NK-92 (cell line): Measurements from ENCODE around the gene TRIO.

Experiments used
- DNase-seq: peaks from one replicate; lab custom pipeline; 2025; ENCODE audit not compliant: unreplicated experiment; lab: John Stamatoyannopoulos, UW

TRIO gene

DNA sequence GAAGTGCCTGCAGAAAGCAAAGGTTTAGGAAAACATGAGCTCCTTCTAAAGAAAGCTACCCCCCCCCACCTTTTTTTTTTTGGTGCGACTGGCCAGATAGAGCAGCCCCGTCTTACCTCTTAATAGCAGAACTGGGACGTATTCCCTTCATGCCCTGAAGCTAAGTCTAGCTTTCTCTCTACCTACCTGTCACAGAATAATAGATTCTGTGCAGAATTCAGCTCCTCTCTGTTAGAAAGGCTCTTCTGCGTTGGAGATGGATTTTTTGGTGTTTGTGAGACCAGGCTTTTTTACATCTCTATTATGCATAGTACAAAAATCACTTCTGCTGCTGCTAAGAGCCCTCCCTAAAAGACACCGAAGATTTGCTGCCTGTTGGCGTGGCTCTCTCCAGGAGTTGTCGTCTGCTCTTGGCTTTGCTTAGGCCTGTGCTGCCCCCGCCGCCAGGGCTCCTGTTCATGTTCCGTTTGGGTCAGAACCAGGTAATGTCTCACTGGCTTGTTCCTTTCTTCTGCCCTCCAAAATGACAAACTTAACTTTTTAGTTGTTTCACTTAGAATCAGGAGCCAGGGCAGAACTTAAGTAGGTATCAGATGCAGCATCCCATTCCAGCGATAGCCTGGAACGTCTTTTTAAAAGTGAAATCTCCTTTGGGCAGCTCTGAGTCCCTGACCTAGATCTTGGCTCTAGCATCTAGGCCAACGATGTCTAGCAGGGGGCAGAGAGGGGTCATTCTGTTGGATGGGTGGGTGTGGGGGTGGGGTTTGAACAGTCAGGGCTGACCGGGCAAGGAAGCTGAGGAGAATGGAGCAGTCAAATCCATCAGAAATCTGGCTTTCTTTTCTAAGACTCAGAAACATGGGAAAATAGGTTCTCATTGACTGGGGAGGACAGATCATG is 2.5 kb downstream of the TRIO start:
- no peak for DNase-seq

DNA sequence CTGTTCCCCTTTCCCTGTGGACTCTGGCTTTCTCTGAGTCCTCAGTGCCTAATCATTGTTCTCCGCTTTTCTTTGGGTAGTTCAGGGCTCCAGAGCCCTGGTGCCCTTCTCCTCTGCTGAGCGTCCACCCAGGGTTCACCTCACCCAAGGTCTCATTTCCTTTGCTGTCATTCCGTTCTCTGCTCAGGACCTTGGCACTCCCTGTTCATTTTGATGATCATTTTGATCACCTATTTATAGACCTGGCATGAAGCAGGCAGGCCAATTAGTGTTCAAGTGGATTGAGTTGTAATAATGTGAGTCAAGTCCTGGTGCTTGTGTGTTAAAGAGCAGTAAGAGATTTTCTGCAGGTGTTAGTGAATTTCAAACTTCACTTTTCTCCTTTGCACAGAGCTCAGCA is 3.6 kb downstream of the TRIO start:
- no peak for DNase-seq

DNA sequence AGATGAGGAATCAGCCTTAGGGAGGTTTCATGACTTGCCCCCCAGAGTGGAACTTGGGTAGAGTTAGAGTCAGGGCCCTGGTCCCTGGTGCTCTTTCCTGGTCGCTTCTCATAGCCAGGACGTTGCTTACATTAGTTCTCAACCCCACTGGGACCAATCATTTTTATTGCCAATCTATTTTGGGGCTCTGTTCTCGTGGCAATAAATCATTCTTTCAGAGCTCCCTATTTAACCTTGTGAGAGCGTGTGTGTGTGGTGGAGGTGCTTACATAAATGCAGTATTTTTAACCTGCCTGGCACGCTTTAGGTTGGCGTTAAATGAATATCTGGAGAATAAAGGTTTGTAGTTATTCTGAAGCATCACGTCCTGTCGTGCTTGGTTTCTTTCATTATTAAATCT is 4.1 kb downstream of the TRIO start:
- no peak for DNase-seq

DNA sequence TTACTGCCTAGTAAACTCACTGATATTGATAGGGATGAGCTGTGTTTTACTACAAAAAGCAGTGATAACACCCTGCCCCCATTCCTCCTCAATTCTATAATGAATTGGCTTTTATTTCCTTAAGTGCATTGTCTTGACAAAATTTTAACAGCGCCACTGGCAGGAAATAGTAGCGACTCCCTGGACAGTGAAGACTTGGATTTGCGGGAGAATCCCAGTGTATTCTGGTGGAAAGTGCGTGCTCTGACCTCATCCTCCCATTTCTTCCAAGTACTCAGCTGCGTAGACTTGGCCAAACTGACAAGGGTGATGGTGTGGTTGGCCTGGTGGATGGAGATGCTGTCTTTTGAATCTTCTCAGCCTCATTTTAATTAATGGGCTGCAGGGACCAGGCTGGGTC is 5.3 kb downstream of the TRIO start:
- no peak for DNase-seq

DNA sequence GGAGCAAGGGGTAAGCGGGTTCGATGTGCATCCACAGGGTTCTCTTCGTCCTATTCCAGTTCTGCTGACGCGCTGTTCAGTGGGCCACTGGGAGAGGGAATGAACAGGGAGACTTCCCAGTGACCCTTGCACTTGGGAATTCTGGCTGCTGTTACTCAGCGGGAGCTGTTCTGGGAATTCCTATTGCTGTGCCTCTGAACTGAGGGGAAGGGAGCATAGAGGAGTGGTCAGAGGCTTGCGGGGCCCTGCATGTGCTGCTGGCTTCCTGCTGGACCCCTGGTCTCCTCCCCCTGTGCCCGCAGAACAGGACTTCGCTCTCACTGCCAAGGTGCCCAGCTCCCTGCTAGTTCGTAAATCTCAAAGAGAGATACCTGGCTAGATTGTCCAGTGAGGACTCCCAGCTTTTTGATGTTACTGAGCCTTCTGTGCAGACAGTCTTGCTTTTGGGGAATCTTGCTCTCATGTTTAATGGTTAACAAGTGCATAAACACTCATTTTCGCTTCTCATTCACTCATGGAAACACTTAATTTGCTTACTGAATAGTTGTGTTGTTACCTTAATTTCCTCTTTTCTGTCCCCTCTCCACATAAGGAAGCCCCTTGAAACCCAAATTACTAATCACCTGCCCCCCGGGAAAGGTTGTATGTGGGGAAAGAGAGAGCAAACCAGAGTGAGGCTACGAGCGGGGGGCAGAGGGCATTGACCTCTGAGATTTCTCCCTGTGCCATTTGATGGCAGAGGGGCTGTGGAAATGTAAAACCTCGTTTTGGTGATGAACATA is 5.9 kb downstream of the TRIO start:
- no peak for DNase-seq

DNA sequence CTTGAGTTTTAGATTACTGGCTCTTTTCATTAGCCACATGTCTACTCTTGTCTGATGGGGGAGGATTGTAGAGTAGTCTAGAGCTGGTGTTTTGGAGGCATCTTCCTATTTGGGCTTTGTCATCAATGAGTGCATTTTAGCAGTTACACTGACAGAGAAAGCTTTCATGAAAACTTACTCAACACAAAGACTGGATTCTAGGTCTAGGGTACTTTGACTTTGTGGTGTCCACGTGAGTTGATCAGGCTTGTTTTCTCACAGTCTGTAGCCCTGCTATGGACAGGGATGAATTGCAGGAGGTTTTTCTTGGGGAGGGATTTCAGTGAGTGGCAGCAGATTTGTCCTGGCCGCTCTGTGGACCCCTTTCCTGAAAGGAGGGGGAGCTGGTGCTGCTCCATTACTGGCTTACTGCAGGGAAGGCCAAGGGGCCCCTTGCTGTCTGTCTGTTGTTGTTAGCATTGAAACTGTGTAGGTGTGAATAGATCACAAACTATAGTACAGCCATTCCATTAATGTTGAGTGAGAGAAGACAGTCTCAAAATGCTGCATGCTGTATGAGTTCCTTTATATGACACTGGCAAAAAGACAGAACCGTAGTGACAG is 6.6 kb downstream of the TRIO start:
- DNase-seq: no peak

DNA sequence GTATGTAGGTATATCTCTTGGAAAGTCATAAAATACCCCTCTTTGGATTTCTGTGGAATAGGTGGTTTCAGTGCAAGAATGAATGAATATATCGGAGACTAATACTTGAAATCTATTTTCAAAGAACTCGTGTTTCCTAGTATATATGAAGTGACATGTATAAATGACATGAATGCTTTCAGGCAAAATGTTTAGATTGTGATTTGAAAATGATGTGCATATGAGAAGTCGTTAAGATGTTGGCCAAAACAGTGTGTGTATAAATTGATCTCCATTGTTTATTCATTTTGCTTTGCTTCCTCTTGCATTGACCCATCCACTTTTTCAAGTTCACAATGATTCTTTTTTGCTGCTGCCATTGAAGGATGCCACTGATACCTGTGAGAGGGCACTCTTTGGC is 8.3 kb downstream of the TRIO start:
- DNase-seq: no peak

DNA sequence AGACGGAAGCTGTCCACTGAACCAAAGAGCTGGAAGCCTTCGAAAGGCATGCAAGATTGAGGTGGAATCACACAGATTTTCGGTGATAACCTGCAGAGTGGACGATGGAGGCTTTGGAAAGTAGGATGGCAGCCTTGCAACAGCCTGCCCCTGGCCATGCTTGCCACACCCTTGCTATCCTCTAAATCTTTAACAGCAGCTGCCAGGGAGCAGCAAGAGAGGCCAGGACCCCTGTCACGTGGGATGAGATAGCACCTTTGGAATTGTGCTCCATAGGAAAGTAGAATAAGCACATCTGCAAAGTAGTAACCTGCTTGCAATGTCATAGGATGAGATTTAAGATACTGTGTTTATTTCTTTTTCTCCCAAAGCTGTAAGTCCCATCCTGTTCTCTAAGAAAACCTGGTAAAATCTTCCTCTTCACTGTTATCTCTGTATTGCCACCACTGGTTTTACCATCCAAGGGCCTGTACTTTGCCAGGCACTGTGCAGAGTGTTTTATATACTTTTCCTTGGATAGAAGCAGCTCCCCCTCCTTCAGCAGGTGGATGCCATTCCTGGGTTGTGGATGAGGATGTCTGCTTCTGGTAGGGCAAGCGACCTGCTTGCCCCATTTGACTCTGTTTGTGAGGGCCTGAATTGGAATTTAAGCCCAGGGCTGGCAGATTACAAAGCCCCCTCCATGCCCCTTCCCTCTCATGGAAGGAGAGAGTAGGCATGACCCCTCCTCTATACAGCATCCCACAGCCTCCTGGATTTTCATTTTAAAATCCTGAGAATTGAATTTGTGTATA is 10.1 kb downstream of the TRIO start:
- DNase-seq: no peak

DNA sequence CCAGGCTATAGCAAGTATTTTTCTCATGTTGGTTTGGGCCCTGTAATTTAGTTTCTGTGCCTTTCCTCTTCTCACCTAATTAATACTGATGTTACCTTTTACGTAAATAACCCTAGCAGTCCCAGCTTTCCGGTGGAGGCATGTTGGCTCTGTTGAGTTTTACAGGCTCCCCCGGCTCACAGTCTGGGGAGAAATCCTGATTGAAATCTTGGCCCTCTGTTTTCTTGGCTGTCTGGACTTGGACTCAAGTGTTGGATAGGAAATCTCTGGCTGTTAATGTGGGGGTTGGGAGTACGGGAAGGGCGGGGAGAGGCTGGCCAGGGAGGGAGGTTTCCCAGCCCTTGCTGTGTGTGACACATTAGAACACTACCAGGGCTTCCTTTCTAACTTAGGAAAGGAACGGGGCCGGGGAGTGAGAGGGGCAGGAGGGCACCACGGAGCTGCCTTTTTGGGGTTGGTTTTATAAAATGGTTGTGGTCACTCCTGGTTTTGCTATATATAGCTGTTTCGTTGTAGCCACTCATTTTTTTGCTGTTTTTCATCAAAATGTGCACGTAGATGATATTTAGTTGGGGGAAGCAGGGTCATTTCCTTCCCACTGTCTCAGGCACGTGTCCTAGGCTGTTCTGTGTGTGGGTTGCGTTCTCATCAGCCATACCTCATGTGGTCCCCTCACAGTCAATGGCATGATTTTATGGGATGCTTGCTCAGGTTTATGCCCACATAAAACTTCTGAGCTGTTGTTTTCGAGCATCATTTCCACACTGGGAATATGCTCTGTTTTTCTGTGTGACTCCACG is 11.0 kb downstream of the TRIO start:
- no peak for DNase-seq

DNA sequence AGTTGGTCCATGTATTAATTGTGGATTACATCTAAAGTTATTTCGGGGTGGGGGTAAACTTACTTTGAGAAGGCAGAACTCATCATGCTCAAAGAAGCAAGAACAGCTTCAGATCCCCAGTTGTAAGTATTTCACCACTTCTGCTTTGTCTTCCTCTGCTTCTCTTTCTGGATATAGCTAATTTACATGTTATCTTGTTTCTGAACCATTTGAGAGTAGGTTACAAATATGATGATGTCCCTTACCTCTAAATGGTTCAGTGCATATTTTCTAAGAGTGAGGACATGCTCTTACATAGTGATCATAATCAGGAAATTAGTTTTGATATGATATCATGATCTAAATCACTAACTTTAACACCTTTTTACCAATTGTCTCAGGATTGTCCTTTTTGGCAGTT is 11.9 kb downstream of the TRIO start:
- DNase-seq: no peak

DNA sequence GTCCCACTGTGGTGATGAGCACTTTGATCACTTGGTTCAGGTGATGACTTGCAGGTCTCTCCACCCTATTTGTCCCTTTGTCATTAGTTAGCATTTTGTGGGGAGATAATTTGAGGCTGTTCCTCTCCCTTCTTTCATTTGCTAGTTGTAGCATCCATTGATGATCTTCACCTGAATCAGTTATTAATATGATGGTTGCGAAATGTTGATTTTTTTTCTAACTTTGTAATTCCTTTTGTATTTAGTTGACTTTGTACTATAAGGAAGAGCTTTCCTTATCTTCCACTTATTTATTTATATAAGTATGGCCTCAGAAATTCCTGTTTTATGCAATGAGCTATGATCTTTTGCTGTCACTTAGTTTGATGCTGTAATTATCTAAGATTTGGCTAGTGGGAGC is 12.6 kb downstream of the TRIO start:
- DNase-seq: no peak

DNA sequence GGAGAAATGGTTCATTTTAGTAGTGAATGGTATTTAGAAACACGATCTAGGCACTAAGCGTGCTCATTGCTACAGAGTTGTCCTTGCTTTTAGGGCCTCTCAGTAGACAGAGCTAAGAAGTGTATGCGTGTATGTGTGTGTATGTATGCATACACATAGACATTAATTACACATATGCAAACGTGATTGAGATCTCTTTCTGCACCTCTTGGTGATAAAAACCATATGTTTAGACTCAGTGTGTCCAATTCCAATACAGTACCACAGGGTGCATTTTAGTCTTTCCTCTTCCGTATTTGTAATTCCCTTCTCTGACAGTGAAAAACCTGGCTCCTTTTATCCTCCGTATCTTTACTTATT is 13.1 kb downstream of the TRIO start:
- no peak for DNase-seq

DNA sequence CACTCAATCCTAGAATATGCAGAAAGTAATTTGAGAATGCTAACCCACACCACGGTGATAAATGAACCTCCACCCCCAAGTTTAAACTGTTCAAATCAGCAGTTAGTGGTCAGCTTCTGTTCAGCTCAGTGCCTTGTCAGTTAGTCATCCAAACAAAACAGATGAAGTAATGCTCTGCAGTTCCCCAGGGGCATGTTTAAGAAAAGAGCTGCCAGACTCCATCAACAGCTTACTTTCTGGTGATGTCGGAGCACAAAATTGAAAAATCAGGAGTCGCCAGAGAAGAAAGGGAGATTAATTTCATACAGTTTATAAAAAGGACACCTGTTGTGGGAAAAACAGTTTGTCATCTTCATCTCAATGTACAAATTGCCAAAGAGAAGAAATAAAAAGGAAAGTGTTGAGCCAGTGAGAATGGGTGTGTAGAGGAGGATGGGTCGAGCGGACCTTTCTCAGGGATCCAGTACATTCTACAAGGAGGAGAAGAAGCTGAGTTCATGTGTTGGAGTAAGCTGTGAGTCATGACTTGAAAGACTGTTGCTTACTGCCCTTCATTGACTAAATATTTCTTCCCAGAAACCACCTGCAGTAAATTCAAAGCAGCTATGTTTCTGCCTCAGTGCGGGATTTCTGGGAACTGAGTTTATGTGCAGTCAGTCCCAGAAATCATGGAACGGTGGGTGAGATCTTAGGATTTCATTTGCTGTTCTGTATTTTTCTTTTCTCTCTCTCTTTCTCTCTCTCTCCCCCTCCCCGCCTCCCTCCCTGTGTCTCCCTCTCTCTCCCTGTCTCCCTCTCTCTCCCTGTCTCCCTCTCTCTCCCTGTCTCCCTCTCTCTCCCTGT is 13.7 kb downstream of the TRIO start:
- no peak for DNase-seq

DNA sequence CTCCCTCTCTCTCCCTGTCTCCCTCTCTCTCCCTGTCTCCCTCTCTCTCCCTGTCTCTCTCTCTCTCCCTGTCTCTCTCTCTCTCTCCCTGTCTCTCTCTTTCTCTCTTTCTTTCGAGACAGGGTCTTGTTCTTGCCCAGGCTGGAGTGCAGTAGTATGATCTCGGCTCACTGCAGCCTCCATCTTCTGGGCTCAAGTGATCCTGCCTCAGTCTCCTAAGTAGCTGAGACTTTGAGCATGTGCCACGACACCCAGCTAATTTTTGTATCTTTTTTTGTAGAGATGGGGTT is 14.3 kb downstream of the TRIO start:
- no peak for DNase-seq

DNA sequence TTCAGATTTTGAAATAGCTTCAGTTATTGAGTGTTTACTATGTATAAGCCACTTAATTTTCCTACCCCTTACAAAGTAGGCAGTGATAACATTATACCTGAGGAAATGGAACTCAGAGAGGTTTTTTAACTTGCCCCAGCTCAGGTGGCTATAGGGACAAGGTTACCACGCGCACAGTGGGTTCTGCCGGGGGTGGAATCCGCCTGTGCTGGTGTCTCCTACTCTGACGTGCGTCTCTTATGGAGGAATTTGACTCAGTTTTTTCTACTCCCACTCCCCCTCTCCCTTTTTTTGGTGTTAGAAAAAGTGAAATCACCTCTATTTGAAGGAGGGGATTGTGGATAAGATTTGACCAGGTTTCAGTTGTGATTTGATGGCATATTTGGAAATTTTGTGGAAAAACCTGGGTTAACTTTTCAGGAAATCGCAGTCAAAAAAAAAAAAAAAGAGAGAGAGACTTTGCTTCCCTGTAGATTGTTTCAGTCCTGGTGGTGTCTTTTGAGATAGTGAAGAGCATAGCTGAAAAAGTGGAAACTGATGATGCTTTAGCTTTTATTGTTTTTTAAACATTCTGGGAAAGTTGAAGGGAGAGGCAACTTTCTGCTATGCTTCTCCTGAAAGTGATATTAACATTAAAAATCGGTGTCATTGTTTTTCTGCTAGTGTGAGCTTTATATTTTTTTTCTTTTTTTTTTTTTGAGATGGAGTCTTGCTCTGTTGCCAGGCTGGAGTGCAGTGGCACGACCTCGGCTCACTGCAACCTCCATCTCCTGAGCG is 15.9 kb downstream of the TRIO start:
- no peak for DNase-seq

DNA sequence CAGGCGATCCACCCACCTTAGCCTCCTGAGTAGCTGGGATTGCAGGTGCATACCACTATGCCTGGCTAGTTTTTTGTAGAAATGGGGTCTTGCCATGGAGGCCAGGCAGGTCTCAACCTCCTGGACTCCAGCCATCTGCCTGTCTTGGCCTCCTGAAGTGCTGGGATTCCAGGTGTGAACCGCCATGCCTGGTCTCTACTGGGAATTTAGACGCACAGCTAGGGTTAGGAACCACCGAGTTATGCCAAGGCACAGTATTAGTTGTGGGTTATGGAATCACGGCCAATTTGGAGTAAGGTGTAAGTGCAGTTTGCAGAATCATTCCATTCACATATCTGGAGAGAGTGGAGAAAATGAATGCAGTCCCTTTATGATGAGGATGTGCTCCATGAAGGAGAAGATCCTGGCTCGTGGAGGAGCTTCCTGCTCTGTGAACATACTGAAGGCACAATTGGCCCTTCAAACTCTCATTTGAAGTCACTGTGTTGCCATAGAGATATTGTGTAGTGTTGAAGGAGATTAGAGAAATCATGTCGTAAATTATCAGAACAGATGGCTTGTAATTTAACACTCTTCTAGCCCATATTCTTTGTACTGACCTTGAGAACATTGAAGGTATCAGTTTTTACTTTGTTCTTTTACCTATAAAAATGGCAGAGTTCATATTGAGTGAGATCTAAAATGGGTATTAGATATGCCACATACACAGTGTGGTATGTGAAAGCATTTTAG is 18.8 kb downstream of the TRIO start:
- no peak for DNase-seq

DNA sequence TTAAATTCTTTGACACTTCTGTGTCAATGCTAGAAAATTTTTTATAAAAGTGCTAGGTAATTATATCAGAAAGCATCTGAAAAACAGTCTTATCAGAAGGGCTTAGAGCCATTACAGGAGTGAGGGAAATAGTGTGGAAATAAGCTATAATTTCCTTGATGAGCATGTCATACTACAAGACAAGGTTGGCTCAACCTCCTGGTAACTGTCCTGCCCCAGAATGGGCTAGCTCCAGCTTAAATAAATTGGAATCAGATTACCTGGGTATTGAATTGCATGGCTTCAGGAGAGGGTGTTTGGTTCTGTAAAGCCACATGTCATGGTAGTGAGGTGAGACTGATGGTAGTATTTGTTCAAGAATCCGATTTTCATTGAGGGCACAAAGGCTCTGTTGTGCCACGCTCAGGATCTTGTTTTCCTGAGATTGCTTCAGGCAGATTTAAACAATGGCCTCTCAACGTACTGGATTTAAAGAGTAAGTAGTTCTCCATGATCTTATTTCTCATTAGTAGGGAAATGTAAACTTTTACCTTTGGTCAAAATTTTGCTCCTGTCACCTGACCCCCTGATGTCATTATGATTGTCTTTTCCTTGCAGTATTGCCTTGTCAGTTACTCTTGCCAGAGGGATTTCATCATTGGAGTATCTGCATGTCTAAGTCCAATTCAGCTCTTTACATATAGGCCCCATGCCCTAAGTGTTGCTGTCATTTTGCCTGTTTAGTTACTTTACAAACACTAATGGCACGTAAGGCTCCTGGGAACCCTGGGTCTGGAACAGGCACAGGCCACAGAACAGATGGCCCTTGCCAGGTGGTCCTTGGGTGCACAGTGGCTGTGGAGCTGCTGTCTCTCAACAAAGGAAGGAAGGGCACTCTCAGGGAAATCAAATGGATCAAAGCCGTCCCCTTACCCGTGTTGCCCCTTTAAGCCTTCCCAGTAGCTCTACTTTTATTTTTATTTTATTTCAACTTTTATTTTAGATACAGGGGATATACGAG is 21.3 kb downstream of the TRIO start:
- no peak for DNase-seq
